Measurements from ENCODE around the gene PSMB2.

The PSMB2 gene

DNA sequence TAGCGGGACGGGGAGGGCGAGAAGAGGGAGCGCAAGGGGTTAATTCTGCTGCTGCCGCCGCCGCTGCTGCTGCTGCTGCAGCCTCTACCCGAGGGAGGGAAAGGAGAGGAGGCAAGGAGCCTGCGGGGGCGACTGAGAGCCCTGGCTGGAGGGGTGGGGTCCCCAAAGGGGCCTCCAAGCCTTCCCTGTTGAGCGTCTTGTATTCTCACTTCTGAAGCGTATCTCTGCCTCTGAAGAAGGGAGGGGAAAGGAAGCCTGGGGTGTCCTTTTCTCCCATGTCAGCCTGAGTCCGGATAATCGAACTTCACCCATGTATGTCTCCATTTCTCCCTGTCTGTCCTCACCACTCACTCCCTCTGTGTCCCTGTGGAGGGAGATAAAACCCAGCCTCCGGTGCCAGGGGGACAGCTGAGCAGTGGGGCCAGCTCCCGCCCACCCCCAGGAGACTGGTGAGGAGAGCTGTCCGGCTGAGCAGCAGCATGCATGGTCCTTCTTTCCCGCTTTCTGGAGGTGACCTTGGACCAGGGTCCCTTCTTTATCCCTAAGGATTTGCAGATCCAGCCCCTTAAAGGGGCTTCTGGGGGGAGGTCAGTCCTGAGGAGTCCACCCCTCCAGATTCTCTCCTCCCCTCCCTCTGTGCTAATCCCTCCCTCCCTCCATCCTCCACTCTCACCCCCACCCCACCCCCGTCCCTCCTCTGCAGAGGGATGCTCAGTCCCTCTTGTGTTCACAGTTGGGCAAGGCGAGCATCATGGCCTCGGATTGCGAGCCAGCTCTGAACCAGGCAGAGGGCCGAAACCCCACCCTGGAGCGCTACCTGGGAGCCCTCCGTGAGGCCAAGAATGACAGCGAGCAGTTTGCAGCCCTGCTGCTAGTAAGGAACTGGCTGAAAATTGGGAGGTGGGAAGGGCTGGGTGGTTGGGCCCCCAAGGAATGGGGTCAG is 82.7 kb downstream of the PSMB2 start:
- no peak for DNase-seq (ENCODE audit: low read depth in 2 of 3, low spot score in 1 of 3)

DNA sequence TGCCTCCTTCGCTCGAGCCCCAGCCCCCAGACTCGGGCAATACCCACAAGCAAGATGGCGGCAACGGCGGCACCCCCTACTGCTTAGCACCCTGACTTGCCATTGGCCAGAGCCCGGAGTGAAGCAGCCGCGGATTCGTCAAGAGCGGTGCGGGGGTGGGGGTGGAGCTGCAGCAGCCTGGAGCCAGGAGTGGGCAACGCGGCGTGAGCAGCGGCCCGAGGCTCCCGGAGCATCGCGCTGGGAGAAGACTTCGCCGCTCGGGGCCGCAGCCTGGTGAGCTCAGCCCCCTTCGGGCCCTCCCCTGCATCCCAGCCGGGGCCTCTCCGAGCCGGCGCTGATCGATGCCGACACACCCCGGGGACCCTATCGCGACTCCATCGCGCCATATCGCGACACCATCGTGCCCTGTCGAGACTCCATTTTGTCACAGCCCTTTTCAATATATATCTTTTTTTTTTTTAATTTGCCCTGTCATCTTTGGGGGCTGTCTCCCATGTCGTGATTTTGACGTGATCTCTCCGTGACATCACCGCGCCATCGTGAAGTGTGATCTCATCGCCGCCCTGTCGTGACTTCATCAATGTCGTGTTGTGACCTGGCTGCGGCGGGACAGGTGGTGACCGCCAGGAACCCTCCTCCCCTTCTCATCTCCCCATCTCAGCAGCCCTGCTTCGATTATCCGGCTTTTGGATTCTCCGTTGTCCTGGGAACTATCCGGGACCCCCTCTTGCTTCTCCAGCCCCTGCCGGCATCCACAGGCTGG is 83.5 kb downstream of the PSMB2 start, which contains the start of gene NCDN:
Gene NCDN, plus strand, starts transcription at position 189 of the 763 bp plus-strand sequence. Its CDS starts 392 bp downstream, at position 581.
- DNase-seq (ENCODE audit: low read depth in 2 of 3, low spot score in 1 of 3) = peak; percentile 94 to 98 (median 96)

DNA sequence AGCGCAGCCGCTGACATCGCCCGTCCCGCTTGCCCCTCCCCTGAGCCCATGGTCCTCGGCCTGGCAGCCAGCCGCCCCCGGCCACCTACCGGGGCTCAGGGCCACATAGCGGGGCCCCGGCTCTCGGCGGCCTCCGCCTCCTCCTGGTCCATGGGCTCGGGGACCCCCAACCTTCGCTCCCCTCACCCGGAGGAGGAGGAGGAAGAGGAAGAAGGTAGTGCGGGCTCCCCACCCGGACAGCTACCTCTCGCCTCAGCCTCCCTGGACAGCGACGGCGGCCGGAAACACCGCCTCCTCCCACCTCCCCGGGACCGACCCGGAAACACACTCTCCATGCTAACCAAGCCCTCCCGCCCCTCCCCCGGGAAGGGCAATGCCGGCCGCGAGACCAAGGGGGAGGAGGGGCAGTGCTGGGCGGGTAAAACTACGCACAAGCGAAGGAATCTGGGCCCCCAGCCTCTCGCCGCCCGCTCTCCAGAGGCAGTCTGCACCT is 84.2 kb downstream of the PSMB2 start, which contains the start of gene KIAA0319L:
Gene KIAA0319L, minus strand, starts transcription at position 286 of the 493 bp plus-strand sequence. CDS start 2,912 bp downstream, outside the sequence.
- no peak for DNase-seq (ENCODE audit: low read depth in 2 of 3, low spot score in 1 of 3)

DNA sequence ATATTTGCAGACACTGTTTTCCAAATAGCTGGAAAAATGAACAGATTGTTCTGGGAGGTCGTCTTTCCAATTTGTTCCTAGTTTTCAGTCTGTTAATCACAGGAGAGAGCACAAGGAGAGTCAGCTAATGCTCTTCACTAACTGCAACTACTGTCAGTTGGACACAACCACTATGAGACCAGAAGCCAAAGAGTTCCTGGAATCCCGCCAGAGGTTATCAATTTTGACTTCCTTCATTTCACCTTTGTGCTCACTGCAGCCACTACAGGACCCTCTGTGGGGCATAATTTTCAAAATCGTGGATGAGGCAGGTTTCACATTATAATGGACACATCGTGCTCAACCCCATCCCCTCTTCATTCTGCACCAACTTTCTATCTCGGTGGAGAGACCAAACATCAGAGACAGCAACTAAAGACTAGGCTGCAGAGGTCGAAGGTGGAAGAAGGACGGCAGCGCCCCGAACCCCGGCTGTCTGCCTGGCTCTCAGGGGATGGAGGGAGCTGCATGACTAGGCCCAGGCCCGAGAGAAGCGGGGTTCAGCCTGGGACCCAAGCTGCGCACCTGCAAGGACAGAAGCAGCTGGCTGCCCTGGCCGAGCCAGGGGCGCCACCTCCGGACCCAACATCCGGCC is 84.7 kb downstream of the PSMB2 start:
- no peak for DNase-seq (ENCODE audit: low read depth in 2 of 3, low spot score in 1 of 3)

DNA sequence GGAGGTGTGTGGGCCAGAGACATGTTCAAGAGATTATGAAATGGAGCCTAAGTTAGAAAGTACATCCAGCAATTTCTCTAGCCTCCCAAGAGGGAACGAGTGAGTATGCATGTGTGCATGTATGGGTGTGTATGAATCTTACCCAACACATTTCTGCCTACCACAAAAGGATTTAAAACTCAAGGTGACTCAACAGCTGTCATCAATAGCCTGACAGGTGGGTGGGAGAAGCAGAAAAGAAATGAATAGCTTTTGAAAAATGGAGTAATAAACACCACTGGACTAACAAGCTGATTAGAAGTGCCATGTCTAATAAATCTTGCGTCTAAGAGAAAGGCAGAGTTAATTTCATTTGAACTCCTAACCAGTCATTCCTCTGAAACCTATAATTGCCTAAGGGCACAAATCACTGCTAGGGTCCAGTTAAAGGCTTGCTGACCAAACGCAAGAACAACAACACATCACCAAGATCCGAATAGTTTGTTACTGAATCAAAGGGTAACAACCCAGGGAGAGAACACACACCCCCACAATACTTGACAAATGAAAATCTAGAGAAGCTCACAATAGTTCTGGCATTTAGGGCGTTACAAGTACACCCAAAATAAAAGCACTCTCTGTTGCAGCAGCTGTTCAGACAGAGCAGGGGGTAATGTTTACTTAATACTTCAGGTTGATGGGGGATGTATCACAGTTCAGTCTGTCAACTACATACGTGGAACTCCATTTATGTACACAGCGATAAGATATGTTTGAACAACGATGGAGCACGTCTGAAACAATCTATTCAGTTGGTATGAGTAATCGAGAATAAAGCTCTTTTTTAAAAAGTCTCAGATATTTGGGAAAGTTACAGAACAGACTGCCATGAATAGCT is 85.5 kb downstream of the PSMB2 start:
- no peak for DNase-seq (ENCODE audit: low read depth in 2 of 3, low spot score in 1 of 3)

DNA sequence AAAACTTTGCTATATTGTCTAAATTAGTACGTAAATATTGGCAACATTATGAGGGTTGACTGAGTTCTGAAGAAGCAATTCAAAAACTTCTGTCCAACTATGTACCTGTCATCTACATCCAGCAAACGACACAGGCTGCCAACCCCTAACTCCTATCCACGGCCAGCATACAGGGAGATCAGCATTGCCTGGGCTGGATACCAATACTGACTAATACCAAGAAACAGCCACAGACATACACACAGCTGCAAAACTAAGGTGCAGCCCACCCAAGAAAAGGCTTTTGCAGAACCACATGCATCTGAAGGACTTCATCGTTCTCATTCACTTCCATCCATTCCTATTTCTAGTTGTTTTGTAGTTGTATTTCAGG is 86.1 kb downstream of the PSMB2 start:
- DNase-seq (ENCODE audit: low read depth in 2 of 3, low spot score in 1 of 3) = no peak

DNA sequence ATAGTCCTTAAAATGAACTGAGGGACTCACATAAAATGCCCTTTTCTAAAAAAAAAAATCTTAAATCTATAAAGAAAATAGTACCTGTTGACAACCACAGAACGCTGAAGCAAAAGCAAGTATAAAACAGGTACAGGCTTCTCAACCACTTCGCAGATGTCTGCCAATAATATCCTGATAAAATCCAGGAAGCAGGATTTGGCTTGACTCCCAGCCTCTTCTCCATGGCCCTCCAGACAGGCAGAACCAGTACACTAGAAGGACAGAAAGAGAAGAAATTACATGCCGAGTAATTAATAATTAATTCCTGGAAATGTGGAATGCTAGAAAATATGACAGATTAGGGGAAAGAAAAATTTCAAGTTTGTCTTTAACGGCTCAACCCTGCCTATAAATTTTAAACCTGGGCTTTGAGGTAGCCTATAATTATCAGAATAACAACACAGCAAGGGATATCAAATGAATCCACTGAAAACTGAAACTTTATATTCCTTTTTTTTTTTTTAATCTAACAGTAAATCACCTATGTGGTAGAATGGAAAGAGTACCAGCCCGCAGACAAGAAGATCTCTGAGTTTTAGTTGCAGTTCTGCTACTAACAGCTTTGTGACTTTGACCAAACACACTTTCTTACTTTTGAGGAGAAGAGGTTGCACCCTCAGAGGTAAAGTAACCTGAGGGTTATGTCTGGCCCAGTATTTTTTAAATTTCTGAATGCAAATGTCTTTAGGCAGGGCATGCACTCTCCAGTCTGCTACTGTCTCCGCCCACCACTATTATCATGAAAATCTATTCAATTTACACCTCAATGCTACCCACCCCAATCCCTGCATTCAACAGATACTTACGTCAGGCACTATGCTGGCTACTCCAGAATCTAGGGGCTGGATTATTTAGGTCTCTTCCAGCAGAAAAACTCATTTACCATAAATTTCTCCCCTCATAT is 86.8 kb downstream of the PSMB2 start:
- DNase-seq (ENCODE audit: low read depth in 2 of 3, low spot score in 1 of 3) = no peak

- DNase-seq (ENCODE audit: low read depth in 2 of 3, low spot score in 1 of 3) = no peak
Observed at GRCh38 chr1:35553851-35554250, 87.5 kb downstream of the PSMB2 start.

All from stimulated activated CD4-positive, alpha-beta T cell treated with anti-CD3 and anti-CD28 coated beads, Interleukin-12 subunit alpha, Interleukin-12 subunit beta, amount 100 ng/mL, for 48 hours (primary cell).